D721Med (cell line): ENCODE results near the gene CLEC1A.

Experiments
- DNase-seq: peaks from one replicate; pipeline ENCODE4 v3.0.0; 2011; ENCODE audit warnings: low spot score; ENCODE audit not compliant: insufficient read length
- FAIRE-seq: peaks from 2 replicates; lab custom pipeline; 2011; peaks lifted over from hg19 to GRCh38; lab: Jason Lieb, UNC
- TF ChIP-seq, protein P1 (sequence below): IDR thresholded peaks from 2 replicates; pipeline ENCODE4 v1.5.1; 2012; ENCODE audit warnings: mild to moderate bottlenecking, control low read depth; ENCODE audit not compliant: insufficient read depth; ENCODE audit errors: missing control alignments

CLEC1A gene

DNA sequence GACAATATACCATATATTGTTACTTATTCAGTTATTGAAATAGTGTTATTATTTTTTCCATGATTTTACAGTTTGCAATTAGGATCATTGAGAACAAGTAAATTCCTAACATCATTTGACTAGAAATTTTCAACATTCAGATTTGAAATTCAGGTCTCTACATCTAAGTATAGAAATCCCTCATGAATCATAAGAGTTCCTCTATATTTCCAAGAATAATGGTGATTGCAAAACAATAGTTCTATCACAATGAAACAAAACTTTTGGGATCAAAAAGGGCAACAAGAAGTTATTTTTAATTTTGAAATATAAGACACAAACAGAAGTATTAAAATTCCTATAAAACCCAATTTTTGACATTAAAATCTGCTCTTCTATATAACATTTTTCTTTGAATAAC is 10.8 kb downstream of the CLEC1A start:
- TF ChIP-seq, protein P1, sequence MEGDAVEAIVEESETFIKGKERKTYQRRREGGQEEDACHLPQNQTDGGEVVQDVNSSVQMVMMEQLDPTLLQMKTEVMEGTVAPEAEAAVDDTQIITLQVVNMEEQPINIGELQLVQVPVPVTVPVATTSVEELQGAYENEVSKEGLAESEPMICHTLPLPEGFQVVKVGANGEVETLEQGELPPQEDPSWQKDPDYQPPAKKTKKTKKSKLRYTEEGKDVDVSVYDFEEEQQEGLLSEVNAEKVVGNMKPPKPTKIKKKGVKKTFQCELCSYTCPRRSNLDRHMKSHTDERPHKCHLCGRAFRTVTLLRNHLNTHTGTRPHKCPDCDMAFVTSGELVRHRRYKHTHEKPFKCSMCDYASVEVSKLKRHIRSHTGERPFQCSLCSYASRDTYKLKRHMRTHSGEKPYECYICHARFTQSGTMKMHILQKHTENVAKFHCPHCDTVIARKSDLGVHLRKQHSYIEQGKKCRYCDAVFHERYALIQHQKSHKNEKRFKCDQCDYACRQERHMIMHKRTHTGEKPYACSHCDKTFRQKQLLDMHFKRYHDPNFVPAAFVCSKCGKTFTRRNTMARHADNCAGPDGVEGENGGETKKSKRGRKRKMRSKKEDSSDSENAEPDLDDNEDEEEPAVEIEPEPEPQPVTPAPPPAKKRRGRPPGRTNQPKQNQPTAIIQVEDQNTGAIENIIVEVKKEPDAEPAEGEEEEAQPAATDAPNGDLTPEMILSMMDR, result no peak
- DNase-seq (no peak), FAIRE-seq (no peak)

DNA sequence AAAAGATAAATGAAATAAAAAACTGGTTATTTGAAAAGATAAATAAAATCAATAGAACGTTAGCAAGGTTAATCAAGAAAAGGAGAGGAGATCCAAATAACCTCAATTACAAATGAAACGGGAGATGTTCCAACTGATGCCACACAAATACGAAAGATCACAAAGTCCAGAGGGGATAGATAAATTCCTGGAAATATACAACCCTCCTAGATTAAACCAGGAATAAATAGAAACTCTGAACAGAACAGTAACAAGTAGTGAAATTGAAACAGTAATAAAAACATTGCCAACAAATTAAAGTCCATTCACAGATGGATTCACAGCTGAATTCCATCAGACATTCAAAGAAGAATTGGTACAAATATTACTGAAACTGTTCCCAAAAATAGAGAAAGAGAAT is 12.4 kb downstream of the CLEC1A start:
- DNase-seq (no peak), FAIRE-seq (no peak)
- TF ChIP-seq, protein P1, result no peak

DNA sequence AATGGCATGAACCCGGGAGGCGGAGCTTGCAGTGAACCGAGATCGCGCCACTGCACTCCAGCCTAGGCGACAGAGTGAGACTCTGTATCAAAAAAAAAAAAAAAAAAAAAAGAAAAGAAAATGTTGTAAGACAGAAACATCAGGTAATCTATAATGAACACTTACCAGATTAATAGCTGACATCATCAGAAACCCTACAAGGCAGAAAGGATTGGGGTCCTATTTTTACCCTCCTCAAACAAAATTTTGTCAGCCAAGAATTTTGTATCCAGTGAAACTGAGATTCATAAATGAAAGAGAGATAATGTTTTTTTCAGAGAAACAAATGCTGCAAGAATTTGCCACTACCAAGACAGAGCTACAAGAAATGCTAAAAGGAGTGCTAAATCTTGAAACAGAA is 14.1 kb downstream of the CLEC1A start:
- TF ChIP-seq, protein P1, result no peak
- no peak for FAIRE-seq
- no peak for DNase-seq

DNA sequence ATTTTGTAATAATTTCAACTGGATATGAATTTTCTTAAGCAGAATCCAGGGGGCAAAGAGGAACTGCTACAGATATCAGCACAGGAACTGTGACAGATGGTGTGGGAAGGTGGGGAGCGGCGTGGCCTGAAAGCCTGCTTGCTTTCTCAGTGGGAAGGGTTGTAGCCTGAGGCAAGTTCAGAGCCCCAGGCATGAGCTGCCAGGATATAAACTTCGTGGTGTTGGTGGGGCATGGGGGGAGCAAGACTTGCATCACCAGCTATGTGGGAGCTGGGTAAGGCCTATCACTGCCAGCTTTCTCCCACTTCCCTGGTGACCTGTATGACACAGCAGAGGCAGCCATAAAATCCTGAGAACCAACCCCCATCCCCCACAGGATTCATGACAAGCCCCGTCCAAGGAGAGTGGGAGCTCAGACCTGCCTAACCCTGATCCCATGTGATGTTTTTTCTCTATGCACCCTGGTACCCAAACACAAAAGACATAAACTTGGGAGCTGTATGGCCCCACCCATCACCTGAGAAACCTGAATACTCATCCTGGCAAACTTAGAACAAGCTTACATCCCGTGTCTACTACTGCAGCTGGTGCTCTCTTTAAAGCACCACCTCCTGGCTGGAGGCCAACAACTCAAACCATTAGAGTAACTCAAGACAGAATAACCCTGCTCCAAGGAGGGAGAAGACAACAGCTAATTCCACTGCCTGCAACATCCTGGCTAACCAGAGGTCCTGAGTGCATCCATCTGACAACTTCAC is 16.5 kb downstream of the CLEC1A start:
- no peak for DNase-seq
- TF ChIP-seq, protein P1, result no peak
- FAIRE-seq, result no peak

DNA sequence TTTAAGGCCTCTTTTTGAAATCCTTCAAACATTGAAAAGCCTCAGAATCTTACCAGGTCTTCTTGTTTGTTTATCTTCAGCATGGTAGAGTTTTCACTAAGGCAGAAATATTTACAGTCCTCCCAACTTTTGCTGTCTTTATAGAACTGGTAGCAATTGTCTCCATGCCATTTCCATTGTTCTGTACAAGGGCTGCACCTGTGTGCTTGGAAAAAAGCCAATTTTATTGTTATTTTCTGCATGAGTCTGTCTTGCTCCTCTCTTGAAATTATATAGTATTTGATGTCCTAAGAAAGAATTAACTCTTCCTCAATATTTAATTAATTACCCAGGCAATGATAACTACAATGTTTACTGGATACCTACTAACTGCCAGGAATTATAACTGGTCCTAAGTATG is 23.3 kb downstream of the CLEC1A start:
- DNase-seq (no peak), FAIRE-seq (no peak)
- TF ChIP-seq, protein P1, result no peak

DNA sequence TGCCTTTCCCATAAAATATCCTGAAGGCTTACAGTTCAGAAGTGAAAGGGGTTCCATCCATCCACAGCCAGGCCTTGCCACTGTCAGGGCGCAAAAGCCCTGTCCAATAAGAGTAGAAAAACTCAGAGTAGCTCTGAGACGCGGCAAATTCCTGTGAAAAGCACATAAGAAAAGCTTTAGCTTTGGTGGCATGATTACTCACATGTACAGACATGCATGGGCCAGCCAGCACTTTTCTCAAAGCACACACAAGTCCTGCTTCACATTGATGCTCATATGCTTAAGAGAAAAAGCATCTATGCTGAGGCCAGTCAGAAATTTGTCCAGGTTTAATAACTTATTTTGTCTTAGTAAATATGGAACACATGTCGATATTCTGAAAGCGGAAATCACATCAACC is 25.5 kb downstream of the CLEC1A start:
- FAIRE-seq (no peak), DNase-seq (no peak)
- TF ChIP-seq, protein P1, result no peak

DNA sequence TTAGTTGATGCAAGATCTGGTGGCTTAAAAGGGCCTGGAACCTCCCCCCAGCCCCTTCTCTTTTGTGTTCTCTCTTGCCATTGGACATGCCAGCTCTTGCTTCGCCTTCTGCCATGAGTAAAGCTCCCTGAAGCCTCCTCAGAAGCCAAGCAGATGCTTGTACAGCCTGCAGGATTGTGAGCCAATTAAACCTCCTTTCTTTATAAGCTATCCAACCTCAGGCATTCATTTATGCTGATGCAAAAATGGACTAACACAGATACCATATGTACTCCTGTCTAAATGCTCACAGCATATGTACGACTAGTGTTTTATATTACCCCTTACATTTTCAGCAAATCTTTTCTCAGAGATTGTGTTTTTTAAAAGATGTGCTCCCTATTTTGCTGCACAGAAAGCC is 26.7 kb downstream of the CLEC1A start:
- DNase-seq (no peak), FAIRE-seq (no peak)
- TF ChIP-seq, protein P1, result no peak
